ENCODE data around the gene CLASP1. TPM values are rescaled to one million over a fixed set of nuclear protein-coding genes. Genes with fewer than 3 reads are reported as not detected.

CLASP1 gene
- total and polyA plus RNA-seq, 2 of the 8 experiments (the other 6 are each of a cell fraction or from before 2014, with no cell fraction given): 7.3 to 53.9 TPM

- Histone ChIP-seq H4K20me1 (replicated peaks in 1 of 2; ENCODE audit: control insufficient read depth in 1 of 2, insufficient read depth in 2 of 2, low read length in 2 of 2) (peaks cover 0 to 1% of the 10 kb centered on the region in 2 experiments), H3K14ac (ENCODE audit: insufficient read length) (no peak overlapping the region), H3K4me2 (ENCODE audit: insufficient read depth in 1 of 2, low read depth in 2 of 2, low read length in 2 of 2) (no peak overlapping the region), H3K36me3 (ENCODE audit: control insufficient read depth in 2 of 4, insufficient read depth in 4 of 4, low read length in 3 of 4) (peaks cover 0 to 29% (median 7%) of the 10 kb centered on the region in 4 experiments; a peak in 3 of 8 replicates), H2BK20ac (ENCODE audit: low read length) (no peak overlapping the region), H3K79me1 (ENCODE audit: low read depth, low read length) (no peaks in the 10 kb centered on the region), H3K27ac (ENCODE audit: low read depth, low read length) (no peak overlapping the region), H3K23ac (ENCODE audit: insufficient read length) (no peak overlapping the region), H4K5ac (ENCODE audit: insufficient read length, low read depth, low read length) (no peak overlapping the region), H3K4me3 (ENCODE audit: extremely low read depth in 1 of 4, insufficient read depth in 2 of 4, low read depth in 3 of 4, low read length in 4 of 4) (no peak overlapping the region), H3K9ac (replicated peaks in 1 of 4; ENCODE audit: extremely low read depth in 1 of 4, low read depth in 3 of 4, low read length in 3 of 4) (no peak overlapping the region), H2BK12ac (ENCODE audit: low read depth, low read length) (no peak overlapping the region), H3K4me1 (replicated peaks in 1 of 4; ENCODE audit: control insufficient read depth in 3 of 4, insufficient read depth in 4 of 4, low read length in 3 of 4) (no peaks in the 10 kb centered on the region), H3K56ac (replicated peaks; ENCODE audit: insufficient read length, low read depth, low read length) (no peak overlapping the region), H2BK120ac (replicated peaks; ENCODE audit: low read depth, low read length) (no peak overlapping the region), H2BK15ac (ENCODE audit: low read length) (no peak overlapping the region), H3K4ac (replicated peaks; ENCODE audit: insufficient read length, low read depth, low read length) (no peak overlapping the region), H2AK5ac (ENCODE audit: low read depth, low read length) (no peak overlapping the region), H3K79me2 (ENCODE audit: control insufficient read depth in 1 of 2, insufficient read depth in 2 of 2, low read length in 2 of 2) (no peaks in the 10 kb centered on the region), H3K9me3 (ENCODE audit: insufficient read depth in 2 of 2, low read depth in 1 of 2, low read length in 1 of 2) (no peaks in the 10 kb centered on the region), H3K18ac (ENCODE audit: extremely low read depth, low read length) (no peak overlapping the region), H2BK5ac (ENCODE audit: low read depth, low read length) (no peak overlapping the region), H3K27me3 (replicated peaks in 1 of 4; ENCODE audit: control insufficient read depth in 3 of 4, extremely low read depth in 1 of 4, insufficient read depth in 3 of 4, low read length in 3 of 4) (no peaks in the 10 kb centered on the region), H3K23me2 (ENCODE audit: low read depth, low read length) (no peaks in the 10 kb centered on the region), H4K91ac (replicated peaks; ENCODE audit: insufficient read length, low read length) (no peak overlapping the region), H2AFZ (ENCODE audit: low read length) (no peak overlapping the region), H4K8ac (ENCODE audit: extremely low read depth, insufficient read depth, low read length) (no peak overlapping the region)
- FAIRE-seq (no peak), DNase-seq (ENCODE audit: low read depth in 1 of 2, low spot score in 2 of 2) (no peak)
- ChIA-PET POLR2A (ENCODE audit: partially characterized antibody) (no interaction called here), CTCF (ENCODE audit: partially characterized antibody) (interaction anchor here (2.6 kb wide), 1 partner anchor 25 kb away, joined by 10 read pairs; no protein-coding TSS in a partner anchor)
- WGBS, 2 experiments (ENCODE audit: extremely low coverage in 1 of 2, insufficient coverage in 1 of 2, insufficient read length in 1 of 2, insufficient replicate concordance in 2 of 2, low coverage in 1 of 2, low lambda C conversion rate in 2 of 2, missing lambda C conversion rate in 1 of 2): 95% methylated on average over 5 of the region's 5 CpGs; no CpG with 5 or more reads in 1 of the 2 experiments
- no peak for TF ChIP-seq EZH2 (IDR thresholded peaks at IDR 0.05; ENCODE audit: low read depth, low read length, severe bottlenecking)
- no peak for TF ChIP-seq KDM1A (IDR thresholded peaks at IDR 0.05; ENCODE audit: borderline replicate concordance, low read length)
Observed at GRCh38 chr2:121455446-121455845, 193.8 kb downstream of the CLASP1 start.

All from H1 (cell line).